ENCODE results near the gene VPS8.
"Not testable (repeated sequence)": the region's sequence is repeated elsewhere in the genome, so short reads cannot be mapped to it uniquely, and the experiment has no call there.

The VPS8 gene

GRCh38 chr3:184924547-184924946 is 112.6 kb downstream of the VPS8 start:
- no peak for DNase-seq (ENCODE audit: low read depth)

- DNase-seq (ENCODE audit: low read depth) = no peak
Observed at GRCh38 chr3:184927796-184928315, 115.9 kb downstream of the VPS8 start.

- no peak for DNase-seq (ENCODE audit: low read depth)
Observed at GRCh38 chr3:184932777-184933176, 120.8 kb downstream of the VPS8 start.

GRCh38 chr3:184937611-184938010 is 125.6 kb downstream of the VPS8 start:
- DNase-seq (ENCODE audit: low read depth) = no peak

GRCh38 chr3:184941408-184941807 is 129.4 kb downstream of the VPS8 start:
- no peak for DNase-seq (ENCODE audit: low read depth)

DNA sequence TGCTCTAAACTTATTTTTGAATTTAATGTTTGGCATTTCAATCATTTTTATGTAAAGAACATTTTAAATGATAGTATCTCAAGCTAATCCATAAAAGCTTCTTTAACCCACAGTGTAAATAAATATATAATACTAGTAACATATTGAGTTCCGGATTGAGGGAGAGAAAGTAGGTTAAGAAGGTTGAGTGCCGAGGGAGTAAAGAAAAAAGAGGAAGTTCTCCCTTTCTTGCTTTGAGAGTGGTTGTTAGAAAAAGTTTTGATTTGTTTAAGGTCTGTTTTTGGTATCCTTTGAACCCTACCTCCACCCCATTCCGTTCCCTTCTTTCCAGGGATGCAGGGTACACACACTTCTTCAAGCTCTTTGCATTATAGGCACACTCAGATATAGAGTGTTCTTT is 130.8 kb downstream of the VPS8 start:
- no peak for DNase-seq (ENCODE audit: low read depth)

DNA sequence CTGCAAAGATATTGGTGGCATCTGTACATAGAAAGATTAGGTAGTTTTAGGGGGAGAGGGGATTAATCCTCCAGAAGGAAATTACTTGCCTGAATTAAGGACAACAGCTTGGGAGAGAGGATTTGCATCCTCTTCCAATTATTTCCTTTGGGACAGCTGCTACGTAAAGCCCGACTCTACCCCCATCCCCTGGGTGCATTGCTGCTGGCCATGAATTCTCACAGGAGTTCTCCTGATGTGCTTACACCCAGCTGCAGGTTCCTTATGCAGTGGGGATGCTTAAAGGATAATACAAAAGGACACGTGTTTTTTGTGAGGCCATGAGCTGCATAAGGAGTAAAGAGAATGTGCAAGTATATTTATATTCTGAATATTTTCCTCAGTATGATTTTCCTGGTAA is 132.3 kb downstream of the VPS8 start:
- DNase-seq (ENCODE audit: low read depth) = no peak

GRCh38 chr3:184945886-184946625 is 134.1 kb downstream of the VPS8 start:
- DNase-seq (ENCODE audit: low read depth) = no peak

GRCh38 chr3:184946917-184947316 is 135.0 kb downstream of the VPS8 start:
- no peak for DNase-seq (ENCODE audit: low read depth)

DNA sequence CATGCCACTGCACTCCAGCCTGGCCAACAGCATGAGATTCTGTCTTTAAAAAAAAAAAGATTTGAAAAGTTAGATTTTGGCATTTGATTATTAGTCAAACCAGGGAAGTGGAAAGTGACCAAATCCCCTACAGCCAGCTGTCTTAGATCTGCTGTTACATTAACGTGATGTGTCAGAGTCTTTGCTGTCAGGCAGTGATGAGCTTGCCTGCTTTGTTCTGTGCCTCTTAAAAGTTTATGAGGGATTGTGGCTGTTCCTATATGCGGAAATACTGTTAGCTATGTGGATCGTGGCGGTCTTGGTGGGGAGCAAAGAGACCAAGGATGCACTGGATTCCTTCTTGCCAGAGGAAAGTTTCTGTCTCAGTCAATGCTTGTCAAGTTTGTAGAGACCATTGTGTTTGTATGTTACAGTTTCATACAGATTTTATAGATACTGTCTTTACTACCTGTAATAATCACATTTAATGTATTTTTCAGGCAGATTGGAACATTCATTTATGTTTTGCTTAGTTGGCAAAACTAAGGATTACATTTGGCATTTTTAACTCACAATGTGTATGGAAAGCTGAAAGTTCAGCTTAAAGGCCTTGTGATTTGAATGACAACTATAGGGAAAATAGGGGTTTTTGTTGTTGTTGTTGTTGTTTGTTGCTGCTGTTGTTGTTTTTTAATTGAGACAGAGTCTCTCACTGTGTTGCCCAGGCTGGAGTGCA is 137.4 kb downstream of the VPS8 start:
- DNase-seq (ENCODE audit: low read depth) = no peak

- not testable (repeated sequence) for DNase-seq (ENCODE audit: low read depth)
Observed at GRCh38 chr3:184950816-184951215, 138.8 kb downstream of the VPS8 start.

DNA sequence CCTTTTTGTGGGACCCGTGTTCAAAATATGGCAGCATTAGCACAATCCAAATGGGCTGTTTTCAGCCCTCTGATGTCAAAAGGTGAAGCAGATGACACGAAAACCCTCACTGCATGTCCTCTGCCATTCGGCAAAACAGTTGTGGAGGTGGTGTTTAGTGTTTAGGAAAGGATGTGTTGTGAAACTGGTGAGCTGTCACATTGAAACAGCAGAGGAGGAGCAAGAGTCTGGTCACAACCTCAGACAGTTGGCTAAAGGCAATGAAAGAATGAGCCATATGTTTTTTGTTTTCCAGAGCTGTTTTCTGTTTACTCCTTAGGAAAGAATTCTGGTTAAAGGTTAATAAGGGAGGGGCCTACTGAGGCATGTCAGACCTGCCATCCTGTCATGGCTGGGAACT is 140.7 kb downstream of the VPS8 start:
- DNase-seq (ENCODE audit: low read depth) = no peak

DNA sequence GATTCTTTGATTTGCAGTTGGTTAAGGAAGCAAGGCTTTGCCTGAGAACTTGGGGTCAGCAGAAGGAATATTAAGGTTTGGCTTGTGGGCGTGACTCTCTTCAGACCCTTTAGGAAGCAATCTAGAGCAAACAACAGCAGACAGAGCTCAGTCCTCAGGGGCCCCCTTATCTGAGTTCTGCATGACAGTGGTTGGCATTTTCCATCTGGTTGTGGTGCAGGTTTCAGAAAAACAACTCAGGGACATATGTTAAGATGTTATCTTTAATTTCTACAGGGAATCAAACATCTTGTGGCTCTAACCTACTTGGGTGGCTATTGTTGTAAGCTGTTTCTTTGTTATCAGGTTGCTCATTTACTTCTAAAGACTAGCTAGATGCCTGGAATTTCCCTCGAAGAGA is 141.4 kb downstream of the VPS8 start:
- DNase-seq (ENCODE audit: low read depth) = no peak

GRCh38 chr3:184954251-184954650 is 142.3 kb downstream of the VPS8 start:
- no peak for DNase-seq (ENCODE audit: low read depth)

DNA sequence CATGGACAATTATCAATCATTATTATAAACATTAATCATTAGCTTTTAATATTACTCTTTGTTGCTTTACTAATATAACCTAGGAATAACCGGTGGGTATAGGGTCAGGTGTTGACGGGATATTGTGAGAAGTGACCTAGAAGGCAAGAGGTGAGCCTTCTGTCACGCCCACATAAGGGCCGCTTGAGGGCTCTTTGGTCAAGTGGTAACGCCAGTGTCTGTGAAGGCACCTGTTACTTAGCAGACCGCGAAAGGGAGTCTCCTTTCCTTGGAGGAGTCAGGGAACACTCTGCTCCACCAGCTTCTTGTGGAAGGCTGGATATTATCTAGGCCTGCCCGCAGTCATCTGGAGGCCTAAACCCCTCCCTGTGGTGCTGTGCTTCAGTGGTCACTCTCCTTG is 142.9 kb downstream of the VPS8 start:
- DNase-seq (ENCODE audit: low read depth) = not testable (repeated sequence)

- no peak for DNase-seq (ENCODE audit: low read depth)
Observed at GRCh38 chr3:184965639-184966430, 153.9 kb downstream of the VPS8 start.

GRCh38 chr3:184968115-184968514 is 156.1 kb downstream of the VPS8 start:
- no peak for DNase-seq (ENCODE audit: low read depth)

- no peak for DNase-seq (ENCODE audit: low read depth)
Observed at GRCh38 chr3:184970186-184970585, 158.2 kb downstream of the VPS8 start.

DNA sequence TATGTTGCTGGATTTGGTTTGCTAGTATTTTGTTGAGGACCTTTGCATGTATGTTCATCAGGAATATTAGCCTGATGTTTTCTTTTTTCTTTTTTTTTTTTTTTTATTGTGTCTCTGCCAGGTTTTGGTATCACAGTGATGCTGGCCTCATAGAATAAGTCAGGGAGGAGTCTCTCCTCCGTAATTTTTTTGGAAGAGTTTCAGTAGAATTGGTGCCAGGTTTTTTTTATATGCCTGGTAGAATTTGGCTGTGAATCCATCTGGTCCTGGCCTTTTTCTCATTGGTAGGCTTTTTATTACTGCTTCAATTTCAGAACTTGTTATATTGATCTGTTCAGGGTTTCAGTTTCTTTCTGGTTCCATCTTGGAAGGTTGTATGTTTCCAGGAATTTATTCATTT is 165.8 kb downstream of the VPS8 start:
- no peak for DNase-seq (ENCODE audit: low read depth)

GRCh38 chr3:184981071-184981470 is 169.1 kb downstream of the VPS8 start:
- DNase-seq (ENCODE audit: low read depth) = no peak

DNA sequence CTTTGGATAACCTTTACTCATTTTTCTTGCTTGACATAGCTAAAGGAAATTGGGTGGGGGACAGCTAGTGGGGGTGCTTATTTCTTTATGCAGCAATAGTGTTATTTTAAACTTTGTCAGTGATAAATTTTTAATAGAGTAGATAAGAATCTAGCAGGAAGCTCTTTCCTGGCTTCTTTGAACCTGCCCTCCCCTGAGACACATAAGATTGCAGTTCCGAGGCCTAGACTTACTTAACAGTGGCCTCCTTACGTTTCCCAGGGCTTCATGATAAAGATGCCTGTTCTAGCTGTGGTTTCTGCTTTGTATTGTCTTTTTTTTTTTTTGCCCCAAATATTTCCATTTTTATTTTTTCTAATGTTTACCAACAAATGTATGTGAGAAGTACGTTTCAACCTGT is 170.1 kb downstream of the VPS8 start:
- no peak for DNase-seq (ENCODE audit: low read depth)

DNA sequence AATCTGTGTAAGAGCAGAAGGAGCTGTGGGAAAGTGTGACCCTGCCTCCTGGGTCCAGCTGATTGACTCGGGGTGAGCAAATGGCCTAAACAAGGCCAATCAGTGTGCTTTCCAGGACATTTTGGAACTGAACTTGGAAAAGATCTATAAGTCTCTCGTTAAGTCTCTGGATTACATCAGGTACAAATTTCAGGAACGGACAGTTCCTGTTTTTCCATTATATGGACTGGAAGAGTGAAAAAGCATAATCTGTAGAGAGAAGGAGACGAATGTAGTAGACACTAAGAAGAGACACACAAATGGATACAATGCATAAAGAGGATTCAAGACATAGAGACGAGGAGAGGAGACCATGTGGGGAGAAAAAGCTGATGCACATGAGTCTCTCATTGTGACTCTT is 173.6 kb downstream of the VPS8 start:
- no peak for DNase-seq (ENCODE audit: low read depth)
